ENCODE measurements around the gene ARHGEF7.

The ARHGEF7 gene

DNA sequence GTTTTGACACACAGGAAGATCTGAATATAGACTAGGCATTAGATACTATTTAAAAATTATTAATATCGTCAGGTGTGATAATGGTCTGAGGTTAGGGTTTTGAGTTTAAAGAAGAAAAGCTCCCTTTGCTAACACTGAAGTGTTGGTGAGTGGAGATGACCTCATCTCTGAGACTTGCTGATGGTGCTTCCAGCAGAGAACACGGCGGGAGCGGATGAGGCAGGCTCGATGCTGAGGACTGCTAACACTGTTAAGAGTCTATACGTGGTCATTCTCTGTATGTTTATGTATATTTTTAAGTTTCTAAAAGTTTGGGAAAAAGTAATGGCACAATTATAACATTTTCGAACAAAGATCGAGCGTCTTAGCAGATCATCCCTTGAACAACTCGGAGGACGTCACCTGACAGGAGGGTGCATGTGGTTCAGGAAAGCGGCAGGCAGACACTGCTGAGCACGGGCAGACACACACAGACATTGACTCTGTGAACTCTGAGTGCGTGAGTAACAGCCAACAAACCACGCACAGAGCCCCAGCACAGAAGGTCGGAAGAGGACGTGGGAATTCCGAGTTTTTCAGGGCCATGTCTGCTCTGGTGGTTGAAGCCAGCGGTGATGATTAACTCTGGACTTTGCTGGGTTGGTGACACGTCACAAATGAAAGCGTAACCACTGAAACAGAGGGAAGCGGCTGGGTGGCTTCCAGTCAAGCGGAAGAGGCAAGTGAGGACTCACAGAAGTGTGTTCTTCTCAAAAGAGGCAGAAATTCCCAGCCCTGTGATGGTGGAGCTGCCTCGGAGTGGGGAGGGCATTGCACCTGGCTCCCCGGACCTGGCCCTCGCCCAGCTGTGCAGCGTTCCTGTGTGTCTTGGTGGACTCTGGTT, 113.4 kb downstream of the ARHGEF7 start:
- DNase-seq: no peak

DNA sequence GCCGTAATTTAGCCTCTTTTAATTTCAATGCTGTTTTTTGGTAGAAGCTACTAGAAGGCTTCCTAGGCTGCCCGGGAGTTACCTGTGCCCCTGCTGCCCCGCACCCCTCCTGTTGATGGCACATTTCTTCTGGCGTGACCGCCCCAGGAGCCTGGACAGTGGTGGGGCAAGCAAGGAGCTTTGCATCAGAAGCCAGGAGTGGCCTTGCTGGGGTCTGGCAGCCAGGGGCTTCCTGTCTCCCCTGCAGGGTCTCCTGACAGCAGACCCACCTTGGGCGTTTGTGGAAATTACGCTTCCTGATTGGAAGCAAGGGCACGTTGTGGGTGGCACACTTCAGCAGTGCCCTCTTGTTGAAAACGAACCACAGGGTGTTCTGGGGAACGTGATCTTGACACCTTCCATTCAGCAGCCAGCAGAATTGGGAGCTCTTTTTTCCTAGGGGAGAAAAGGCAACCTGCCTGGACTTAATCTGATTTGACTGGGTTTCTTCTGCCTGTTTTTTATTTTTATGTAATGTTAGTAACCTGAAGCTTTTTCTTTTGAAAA, 115.3 kb downstream of the ARHGEF7 start:
- no peak for DNase-seq

DNA sequence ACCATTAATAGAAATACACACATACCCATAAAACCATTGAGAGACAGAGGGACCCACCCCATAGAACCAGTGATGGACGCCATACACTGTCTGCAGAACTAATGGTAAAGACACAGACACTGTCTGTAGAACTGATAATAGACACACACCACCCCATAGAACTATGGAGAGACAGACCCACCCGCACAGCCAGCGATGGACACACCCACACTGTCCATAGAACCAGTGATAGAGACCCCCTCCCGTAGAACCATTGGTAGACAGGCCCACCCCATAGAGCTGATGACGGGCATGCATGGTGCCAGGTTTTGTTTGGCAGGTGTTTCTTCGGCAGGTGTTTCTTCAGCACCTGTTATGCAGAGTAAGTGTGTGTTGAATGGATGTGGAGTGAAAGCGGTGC, 117.1 kb downstream of the ARHGEF7 start:
- peak; percentile 19 for DNase-seq

DNA sequence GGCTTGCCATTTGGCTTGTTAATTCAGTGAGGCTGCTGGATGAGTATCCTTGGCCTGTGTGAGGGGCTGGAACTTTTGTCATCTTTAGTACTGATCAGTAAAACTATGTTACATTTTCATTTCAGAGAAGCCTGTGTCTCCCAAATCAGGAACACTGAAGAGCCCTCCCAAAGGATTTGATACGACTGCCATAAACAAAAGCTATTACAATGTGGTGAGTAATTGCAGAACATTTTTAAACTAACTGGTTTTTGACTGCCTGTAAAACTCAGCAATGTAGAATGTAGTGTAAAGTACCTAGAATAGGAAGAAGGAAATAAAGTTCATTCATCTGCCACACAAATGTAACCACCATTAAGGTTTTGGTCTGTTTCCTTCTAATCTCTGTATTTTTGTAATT, 118.0 kb downstream of the ARHGEF7 start:
- DNase-seq: no peak

DNA sequence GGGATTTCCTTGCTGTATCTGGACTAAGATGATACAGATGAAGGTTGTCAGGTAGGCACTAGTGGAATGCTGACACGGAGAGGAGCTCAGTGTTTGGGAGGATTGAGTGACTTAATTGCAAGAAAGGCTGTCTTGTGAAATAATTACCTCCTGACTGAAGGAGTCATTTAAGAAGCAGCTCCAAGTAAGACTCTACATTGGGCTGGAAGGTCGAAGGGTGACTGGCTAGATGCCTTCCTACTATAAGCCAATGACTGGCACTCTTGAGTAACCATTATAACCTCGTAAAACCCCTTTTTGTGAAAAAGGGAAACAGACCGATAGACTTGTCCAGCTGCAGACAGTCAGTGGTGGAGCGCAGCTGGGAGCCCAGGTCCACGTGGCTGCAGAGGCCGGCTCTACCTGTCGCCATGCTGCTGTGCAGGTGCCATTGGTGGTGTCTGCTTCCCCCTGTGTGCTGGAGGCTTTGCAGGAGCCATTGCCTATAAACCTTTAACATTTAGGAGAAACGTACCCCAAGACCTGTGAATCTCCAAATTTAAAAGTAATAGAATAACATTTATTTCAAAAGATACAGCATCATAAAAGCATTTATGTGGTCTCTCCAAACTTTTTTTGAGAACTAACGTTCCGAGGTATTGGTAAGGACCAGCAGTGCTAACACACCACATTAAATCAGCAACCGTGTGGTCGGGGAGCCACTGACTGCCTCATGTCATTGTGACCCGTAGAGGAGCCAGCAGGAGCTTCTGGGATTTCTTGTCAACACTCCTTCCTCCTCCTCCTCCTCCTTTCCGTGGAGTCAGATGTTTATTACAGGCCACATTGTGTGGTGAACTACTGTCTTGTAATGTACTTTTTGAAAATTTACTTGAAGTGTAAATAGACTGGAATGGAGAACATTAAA, 124.9 kb downstream of the ARHGEF7 start:
- peak; percentile 37 for DNase-seq

DNA sequence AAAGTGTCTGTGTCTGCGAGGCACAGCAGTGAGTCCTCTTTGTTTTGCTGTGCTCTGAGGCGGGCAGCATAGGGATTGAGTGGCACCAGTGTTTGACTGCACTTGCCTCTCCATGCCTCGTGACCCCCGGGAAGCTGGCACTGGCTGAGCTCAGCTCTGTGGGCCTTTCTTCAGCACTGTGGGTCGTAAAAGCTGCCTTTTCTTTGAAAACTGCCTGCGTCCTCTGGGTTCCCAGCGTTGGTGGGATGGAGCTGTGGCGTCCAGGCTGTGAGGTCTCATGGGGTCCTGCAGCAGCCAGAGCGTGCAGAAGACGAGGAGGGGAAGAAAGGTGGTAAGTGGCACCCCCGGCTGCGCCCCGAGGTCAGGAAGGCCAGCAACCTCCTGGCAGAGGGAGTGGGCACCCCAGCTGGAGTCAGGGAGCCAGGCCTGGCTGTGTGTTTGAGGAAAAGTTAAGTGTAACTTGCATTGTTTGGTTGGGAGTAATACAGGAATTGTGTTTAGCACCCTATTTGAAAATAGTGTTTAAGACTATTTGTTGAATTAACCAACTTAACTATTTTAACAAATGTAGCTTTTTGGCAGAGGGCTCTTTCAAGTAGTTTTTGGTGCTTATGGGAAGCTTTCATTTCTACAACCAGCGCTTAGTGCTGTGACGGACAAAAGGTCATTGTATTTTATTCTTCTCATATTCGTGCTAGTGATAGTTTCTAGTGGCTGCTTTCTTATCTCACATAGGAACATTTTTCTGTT, 126.1 kb downstream of the ARHGEF7 start:
- DNase-seq: peak; percentile 92

DNA sequence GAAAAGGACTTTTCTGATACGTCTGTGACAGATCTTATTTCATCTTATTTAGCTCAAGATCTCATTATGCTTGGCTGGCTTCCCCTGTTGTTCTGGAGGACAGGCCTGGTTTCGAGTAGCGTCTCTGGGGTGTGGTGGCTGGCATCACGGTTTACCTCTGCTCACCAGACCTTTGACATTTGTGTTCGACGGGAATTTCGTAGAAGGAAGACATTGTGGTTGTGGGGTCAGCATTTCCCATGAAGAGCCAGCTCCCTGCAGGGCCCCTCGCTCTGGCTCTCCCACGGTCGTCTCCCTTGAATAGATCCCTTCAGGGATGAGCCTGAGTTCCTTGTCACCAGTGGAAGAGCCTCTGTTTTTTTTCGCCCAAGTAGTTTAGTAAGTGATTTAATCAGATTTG, 126.8 kb downstream of the ARHGEF7 start:
- DNase-seq: no peak

DNA sequence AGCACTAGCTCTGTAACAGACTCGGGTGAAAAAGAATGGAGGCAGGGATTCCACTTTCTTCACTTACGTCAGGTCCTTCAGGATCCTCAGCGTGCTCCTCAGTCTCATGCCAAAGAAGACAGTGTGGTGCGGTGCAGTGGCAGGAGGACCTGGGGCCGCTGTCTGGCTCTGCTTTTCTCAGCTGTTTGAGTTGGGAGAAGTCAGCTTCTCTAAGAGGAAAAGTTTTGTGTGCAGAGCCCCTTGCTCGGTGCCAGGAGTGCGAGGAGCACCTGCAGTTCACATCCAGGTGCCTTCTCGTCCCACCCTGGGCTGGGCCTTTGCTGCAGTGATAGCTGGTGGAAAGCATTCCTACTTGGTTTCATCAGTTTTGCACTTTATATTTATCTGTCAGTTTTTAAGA, 127.5 kb downstream of the ARHGEF7 start:
- DNase-seq: no peak

DNA sequence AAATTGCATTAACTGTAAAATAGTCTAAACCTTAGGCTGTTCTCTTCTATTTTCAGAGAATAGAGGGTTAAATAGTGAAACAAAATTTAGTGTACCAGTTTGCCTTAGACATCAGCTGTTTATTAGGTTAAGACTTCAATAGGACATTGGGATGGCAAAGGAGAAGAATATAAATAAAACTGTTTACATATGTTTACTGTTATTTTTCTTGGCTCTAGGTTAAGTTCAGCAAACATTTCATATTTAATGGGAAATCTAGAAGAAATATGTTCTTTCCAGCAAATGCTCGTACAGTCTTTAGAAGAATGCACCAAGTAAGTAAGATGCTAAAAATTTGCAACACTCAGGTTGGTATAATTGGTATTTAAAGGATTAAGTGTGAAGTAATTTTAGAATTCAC, 128.9 kb downstream of the ARHGEF7 start:
- DNase-seq: no peak

DNA sequence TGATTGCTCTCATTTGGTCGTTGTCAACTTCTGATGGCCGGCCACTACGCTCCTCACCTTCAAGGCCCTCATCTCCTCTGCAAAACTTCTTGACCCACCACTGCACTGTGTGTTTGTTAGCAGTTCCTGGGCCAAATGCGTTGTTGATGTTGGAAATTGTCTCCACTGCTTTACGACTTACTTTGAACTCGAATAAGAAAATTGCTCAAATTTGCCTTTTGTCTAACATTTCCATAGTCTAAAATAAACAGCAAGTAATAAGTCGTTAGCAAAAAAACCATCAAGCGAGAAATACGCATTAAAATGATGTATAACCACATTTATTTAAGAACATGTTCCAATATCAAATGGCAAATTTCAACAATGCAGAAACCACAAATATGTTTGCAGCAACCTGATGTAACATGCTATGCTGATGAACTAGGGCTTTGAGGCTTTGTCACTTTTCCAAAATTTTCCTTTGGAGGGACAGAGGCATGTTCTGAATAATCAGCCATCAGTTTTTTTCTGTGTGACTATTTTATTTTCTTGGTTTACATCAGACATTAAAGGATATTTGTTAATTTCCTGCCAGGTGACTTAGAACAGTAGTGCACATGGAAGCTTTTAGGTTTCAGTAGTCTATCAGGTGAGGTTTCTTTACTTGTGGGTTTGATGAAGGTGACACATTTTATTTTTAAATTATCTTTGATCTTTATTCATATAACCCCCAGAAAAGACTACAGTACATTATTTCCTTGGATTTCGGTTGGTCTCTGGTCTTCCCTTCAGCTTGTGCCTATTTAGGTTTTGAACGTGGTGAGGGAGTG, 130.7 kb downstream of the ARHGEF7 start:
- no peak for DNase-seq

DNA sequence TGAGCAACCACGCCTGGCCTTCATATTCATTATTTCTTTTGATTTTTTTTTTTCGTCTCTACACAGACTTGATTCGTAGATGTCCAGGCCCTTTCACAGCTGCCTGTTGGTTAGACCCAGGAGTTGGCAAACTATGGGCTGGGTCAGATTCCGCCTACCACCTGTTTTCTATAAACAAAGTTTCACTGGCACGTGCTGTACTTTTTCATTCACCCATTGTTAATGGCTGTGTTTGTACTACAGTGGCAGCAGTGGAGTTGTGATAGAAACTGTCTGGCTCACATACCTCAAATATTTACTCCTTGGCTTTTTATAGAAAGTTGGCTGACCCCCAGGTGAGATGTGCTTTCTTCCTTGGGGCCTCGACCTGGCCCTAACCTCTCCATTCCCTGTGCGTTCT, 132.4 kb downstream of the ARHGEF7 start:
- DNase-seq: peak; percentile 91

DNA sequence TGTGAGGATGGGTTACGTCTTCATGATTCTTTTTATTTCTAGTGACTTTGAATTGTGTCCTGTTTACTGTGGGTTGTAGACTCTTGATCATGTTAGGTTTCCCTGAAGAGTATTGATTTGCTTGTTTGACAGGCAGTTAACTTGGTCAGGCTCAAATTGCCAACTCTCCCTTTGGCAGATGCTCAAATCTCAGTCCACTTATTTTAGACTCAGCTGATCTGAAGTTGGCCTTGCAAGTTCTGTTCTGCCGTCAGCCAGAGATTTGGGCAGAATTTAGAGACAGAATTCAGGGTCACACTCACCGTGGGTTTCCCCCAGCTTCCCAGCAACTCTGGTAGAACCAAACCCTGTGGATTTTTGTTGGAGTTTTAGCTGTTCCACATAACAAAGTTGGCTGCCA, 133.7 kb downstream of the ARHGEF7 start:
- peak; percentile 14 for DNase-seq

DNA sequence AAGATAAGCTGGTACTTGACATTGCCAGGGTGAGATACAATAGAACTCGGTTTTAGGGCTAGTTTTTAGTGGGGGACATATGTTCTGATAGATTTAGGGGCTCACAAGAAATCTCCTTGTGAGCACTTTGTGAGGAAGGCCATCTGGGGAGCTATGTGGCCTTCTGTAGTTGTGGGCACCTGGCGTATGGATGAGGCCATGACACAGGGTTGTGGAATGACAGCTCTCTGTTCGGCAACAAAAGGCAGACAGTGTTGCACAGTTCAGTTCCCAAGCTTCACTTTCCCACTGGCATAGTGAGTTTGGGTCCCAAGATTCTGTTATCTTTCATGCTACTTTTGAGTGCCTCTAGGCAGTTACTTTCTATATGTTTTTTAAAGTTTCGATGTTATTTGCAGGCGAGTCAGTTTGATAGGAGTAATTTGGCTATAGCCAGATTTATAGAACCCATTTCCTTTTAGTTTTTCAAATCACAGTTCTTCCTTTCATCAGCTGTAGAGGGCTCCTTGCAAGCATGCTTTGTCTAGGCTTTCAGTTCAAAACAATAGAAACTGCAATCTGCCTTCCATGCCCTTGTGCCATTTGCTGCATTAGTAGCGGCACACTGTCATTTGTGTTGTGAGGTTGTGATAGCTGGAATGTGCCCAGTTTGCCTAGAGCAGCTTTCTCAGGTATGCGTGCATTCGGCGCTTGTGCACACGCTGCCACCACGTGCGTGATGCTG, 134.7 kb downstream of the ARHGEF7 start:
- DNase-seq: no peak

DNA sequence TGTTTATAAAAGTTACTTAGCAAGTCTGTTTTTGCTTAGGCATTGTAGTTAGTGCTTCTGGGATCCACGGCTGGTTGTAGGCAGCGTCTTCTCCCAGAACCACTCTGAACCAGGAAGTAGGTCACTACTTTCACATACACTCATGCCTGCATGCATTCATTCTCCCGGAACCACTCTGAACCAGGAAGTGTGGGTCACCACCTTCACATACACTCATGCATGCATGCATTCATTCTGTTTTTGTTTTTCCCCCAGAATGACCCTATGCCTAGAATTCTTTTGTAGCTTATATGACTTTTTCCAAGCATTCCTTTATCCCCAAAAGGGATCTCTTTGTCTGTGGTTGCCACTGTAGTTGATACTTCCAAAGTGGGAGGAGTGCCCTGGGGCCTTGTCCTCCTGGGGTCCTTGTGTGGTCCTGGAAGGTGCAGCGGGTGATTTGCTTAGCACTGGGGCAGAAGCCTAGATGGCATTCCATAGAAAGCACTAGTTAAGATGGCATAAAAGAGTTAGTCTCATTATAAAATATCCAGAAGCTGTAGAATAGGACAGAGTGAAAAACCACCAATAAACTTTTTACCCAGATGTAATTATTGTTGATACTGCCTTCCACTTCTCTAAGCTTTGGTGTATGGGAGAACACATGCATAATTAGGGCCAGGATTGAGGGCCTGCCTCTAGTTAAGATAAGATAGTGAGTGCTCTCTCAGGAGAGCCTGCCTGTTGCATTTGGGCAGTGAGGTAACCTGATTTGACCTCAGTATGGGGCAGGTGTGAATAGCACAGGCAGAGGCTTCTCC, 136.7 kb downstream of the ARHGEF7 start:
- DNase-seq: no peak

DNA sequence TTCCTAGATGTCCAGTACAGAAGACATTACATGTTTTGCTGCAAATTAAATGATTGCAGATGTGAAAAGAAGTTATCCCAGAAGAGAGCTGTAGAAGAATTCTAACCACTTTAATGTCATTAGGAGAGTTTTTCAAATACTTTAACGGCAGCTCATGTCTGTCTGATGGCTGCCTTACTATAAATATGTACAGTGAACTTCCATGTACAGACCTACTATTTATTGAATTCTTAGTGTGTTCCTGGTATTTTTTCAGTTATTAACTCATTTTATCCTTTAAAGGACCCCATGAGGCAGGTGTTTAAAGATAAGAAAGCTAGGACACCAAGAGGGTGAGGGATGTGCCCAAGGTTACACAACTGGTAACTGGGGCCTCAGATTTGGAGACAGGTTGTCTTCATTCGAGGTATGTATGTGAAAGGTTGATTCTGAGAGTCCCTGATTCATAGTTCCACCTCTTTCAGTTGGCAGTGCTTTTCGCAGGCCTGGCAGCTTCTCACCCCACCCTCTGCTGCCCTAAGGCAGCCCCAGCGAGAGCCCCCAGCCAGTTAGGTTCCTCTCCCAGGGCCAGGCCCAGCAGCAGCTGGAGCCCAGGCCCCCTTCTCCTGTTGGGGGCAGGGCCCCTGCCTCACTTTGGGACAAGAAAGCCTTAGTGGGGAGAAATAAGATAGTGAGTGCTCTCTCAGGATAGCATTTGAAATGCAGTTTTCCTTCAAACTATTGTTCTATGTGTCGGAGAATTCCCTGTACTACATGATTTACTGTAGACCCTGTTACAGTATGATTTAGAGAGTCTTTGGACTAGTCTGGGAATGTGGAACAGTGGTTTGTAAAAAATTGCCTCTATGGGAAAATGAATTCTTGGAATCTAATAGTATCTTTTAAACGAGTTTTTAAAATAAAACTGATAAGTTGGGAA, 137.6 kb downstream of the ARHGEF7 start:
- DNase-seq: no peak

DNA sequence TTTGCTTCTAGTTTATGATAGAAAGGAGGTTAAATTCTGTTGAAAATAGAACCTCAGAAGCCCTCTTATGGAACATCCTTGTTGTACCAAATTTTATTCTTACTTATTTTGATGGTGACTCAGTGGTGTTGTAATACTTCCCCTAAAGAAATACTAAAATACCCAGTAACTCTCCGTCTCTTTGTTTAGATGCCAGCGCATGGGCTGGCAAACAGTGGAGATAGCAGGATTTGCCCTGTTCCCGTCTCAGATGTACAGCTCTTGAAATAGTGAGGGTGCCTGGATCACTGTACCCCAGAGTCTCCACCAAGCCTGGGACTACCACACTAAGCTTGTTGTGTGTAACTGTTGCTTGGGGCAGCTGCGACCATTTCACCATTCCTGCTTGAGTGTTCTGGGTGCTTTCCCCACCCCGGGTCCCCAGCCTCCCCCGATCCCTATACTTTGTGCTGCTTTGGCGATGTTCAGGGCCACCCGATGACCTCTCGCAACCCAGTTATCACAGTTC, 138.3 kb downstream of the ARHGEF7 start:
- DNase-seq: no peak

DNA sequence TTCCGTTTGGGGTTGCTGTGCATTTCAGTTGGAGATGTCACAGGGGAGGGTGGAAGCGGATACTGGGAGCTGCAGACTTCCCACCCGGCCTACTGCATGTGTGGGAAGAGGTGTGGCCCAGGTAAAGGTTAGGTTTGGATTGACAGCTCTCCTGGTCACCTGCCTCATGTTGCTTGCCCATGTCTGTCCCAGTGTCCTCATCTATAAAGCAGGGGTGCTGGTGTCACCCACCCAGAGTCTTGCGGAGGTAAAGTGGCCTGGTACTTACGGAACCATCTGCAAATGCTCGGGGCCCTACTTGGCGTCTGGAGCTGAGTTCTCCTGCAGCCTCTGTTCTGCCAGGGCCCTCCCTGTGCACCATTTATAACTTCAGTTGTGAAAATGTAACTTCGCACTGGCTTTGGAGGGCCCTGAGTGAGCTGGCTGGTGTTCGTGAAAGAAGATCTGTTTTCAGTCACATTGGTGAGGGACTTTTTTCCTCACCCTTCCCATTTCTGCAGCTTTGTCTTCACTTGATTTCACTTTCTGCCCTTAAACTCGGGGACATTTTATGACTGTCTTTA, 140.2 kb downstream of the ARHGEF7 start:
- no peak for DNase-seq

DNA sequence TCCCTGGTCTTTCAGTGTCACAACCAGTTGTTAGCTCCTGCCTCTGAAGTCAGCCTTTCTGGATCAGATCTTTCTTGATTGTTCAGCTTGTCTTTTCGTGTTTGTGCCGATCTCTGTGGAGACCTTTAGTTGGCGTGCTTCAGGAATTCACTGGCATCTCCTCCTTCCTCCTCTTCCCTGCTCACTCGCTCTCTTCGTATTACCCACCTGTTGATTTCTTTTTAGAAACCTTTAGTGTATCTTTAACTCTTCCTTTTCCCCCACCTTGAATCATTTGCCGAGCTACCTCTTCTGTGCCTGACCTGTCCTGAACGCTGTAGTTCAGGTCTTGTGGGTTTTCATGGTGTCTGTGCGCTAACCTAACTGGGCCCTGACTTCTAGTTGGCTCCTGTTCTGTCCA, 141.3 kb downstream of the ARHGEF7 start:
- no peak for DNase-seq

DNA sequence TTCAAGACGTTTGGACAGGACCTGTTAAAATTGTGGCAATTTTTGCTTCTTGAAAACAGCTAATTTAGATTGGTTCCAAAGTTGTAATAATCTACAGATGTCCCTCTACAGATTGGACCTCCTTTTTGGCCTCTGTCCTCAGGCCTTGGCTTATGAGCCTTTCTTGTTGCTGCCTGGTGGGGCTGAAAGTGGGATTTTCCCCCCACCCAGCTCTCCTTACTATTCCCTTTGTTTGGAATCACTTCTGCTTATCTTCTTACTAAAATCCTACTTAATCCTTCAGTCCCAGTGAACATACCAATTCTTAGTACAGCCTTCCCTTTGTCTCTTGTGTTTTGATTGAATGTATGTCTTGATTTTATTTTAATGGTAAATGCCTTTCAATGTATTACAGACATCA, 141.8 kb downstream of the ARHGEF7 start:
- DNase-seq: no peak
